Osteocyte (in vitro differentiated cells): ENCODE results near the gene DCAF10. TPM values are rescaled to one million over a fixed set of nuclear protein-coding genes. Genes with fewer than 3 reads are reported as not detected.
"Not testable (repeated sequence)": the region's sequence is repeated elsewhere in the genome, so short reads cannot be mapped to it uniquely, and the experiment has no call there.

Experiments used
- DNase-seq: peaks from one replicate; pipeline ENCODE4 v3.0.0; 2021; ENCODE audit warnings: mixed read lengths; ENCODE audit not compliant: unreplicated experiment; ENCODE audit errors: extremely low spot score
- H3K27ac Mint-ChIP-seq: one replicate; pipeline ENCODE4 v1.8.0; 2021; ENCODE audit warnings: mild to moderate bottlenecking, mixed read lengths; ENCODE audit not compliant: unreplicated experiment
- H3K27me3 Mint-ChIP-seq: one replicate; pipeline ENCODE4 v1.8.0; 2021; ENCODE audit warnings: mixed read lengths; ENCODE audit not compliant: unreplicated experiment
- H3K36me3 Mint-ChIP-seq: one replicate; pipeline ENCODE4 v1.8.0; 2021; ENCODE audit warnings: mixed read lengths; ENCODE audit not compliant: unreplicated experiment
- H3K4me1 Mint-ChIP-seq: one replicate; pipeline ENCODE4 v1.8.0; 2021; ENCODE audit warnings: mixed read lengths; ENCODE audit not compliant: unreplicated experiment
- H3K4me3 Mint-ChIP-seq: one replicate; pipeline ENCODE4 v1.8.0; 2021; ENCODE audit warnings: mild to moderate bottlenecking, moderate library complexity, mixed read lengths; ENCODE audit not compliant: unreplicated experiment
- H3K9me3 Mint-ChIP-seq: one replicate; pipeline ENCODE4 v1.8.0; 2021; ENCODE audit warnings: mixed read lengths; ENCODE audit not compliant: unreplicated experiment
- CTCF ChIP-seq: fragments of 200-600 bp; sonication (generic); IDR thresholded peaks from 2 replicates; pipeline ENCODE4 v1.5.0; 2021; ENCODE audit warnings: antibody characterized with exemption, mild to moderate bottlenecking, moderate library complexity
- long read RNA-seq: library from polyadenylated mRNA; unstranded; transcript quantifications from one replicate; pipeline ENCODE4 v2.0.0, GENCODE V29; 2021
- total RNA-seq: library from RNA; stranded (reverse); gene quantifications from 2 replicates; pipeline ENCODE4 v1.2.1, GENCODE V29; 2021

DCAF10 gene
- total RNA-seq = 27.7 TPM in 2 replicates
- long read RNA-seq, partial matches to known transcripts = 5 of 16 reads
- long read RNA-seq, other reads (novel, unspliced or antisense) = 9 of 16 reads

GRCh38 chr9:37800631-37801286 lies at the start of gene DCAF10:
Gene DCAF10, plus strand, starts transcription at chr9:37800797. Its CDS starts 70 bp downstream, at chr9:37800867.
- Mint-ChIP-seq H3K36me3 (peaks cover 5% of the 10 kb centered on the region), H3K9me3 (no peaks in the 10 kb centered on the region), H3K27me3 (no peaks in the 10 kb centered on the region), H3K4me1 (peaks cover 31% of the 10 kb centered on the region), H3K27ac (peak within 1 kb of the TSS; percentile 90), H3K4me3 (peak within 1 kb of the TSS; percentile 91)
- TF ChIP-seq CTCF = no peak
- DNase-seq = peak; percentile 96

GRCh38 chr9:37751186-37751585 lies 49.4 kb upstream of the DCAF10 start:
- Mint-ChIP-seq H3K27ac (no peak overlapping the region), H3K9me3 (no peaks in the 10 kb centered on the region)
- DNase-seq = no peak

GRCh38 chr9:37751704-37752103 lies 48.9 kb upstream of the DCAF10 start:
- not testable (repeated sequence) for H3K9me3 Mint-ChIP-seq, H3K27ac Mint-ChIP-seq, H3K36me3 Mint-ChIP-seq, DNase-seq, H3K4me3 Mint-ChIP-seq, H3K27me3 Mint-ChIP-seq
- H3K4me1 Mint-ChIP-seq = peaks cover 10% of the 10 kb centered on the region

More at GRCh38 chr9:37751186-37751585, 49.4 kb upstream of the DCAF10 start:
- Mint-ChIP-seq H3K27me3 (peaks cover 3% of the 10 kb centered on the region), H3K4me1 (peaks cover 10% of the 10 kb centered on the region), H3K4me3 (no peak overlapping the region), H3K36me3 (no peaks in the 10 kb centered on the region)
- no peak for TF ChIP-seq CTCF

GRCh38 chr9:37752112-37752511 lies 48.5 kb upstream of the DCAF10 start:
- not testable (repeated sequence) for H3K4me3 Mint-ChIP-seq, H3K27me3 Mint-ChIP-seq, H3K27ac Mint-ChIP-seq, DNase-seq, H3K9me3 Mint-ChIP-seq, H3K36me3 Mint-ChIP-seq
- peaks cover 10% of the 10 kb centered on the region for H3K4me1 Mint-ChIP-seq

- Mint-ChIP-seq H3K4me3 (peak overlapping the region; percentile 99), H3K27me3 (peaks cover 3% of the 10 kb centered on the region), H3K9me3 (no peaks in the 10 kb centered on the region), H3K4me1 (peaks cover 10% of the 10 kb centered on the region), H3K36me3 (peaks cover 6% of the 10 kb centered on the region), H3K27ac (peak overlapping the region; percentile 97)
- no peak for TF ChIP-seq CTCF
- DNase-seq = no peak
Observed at GRCh38 chr9:37752642-37753488, 47.7 kb upstream of the DCAF10 start.
